HL-60/S4 treated with phorbol 12-myristate 13-acetate at 8.2 ng/mL for 4 days and 3 days (cell line): ENCODE results near the gene CCDC32.
"Not testable (repeated sequence)": the region's sequence is repeated elsewhere in the genome, so short reads cannot be mapped to it uniquely, and the experiment has no call there.

ENCODE experiments used
- in situ Hi-C: fragments of 300-500 bp; cut with MboI; formaldehyde crosslinking; loops from 2 replicates; pipeline ENCODE4 v1.15.0; 2022; ENCODE audit warnings: low sequenced_read_pairs

The CCDC32 gene

GRCh38 chr15:40564591-40565332 lies at the start of gene CCDC32:
Gene CCDC32, minus strand, starts transcription at chr15:40565042. Its CDS starts 2,027 bp downstream, at chr15:40563015.
- in situ Hi-C loops: no loop called here

GRCh38 chr15:40613080-40613479 lies 48.2 kb upstream of the CCDC32 start:
- in situ Hi-C loops: no loop called here

- in situ Hi-C loops: no loop called here
These were observed 39.1 kb upstream of the CCDC32 start for GRCh38 chr15:40603935-40604334.

- in situ Hi-C loops: no loop called here
These were observed 36.1 kb upstream of the CCDC32 start for GRCh38 chr15:40600956-40601355.

- in situ Hi-C loops: no loop called here
These were observed 33.8 kb upstream of the CCDC32 start for GRCh38 chr15:40598672-40599071.

- in situ Hi-C loops: no loop called here
These were observed 33.3 kb upstream of the CCDC32 start for GRCh38 chr15:40598126-40598525.

GRCh38 chr15:40597024-40597423 lies 32.2 kb upstream of the CCDC32 start:
- in situ Hi-C loops: no loop called here

GRCh38 chr15:40595773-40596172 lies 30.9 kb upstream of the CCDC32 start:
- in situ Hi-C loops: no loop called here

- in situ Hi-C loops: no loop called here
These were observed 30.4 kb upstream of the CCDC32 start for GRCh38 chr15:40595219-40595618.

GRCh38 chr15:40594429-40594836 lies 29.6 kb upstream of the CCDC32 start:
- in situ Hi-C loops: no loop called here

GRCh38 chr15:40593588-40594428 lies 29.0 kb upstream of the CCDC32 start, which contains the start of gene KNL1:
Gene KNL1, plus strand, starts transcription at chr15:40594249. Its CDS starts 8,683 bp downstream, at chr15:40602932.
- in situ Hi-C loops: no loop called here

- in situ Hi-C loops: no loop called here
These were observed 28.3 kb upstream of the CCDC32 start for GRCh38 chr15:40593165-40593564.

GRCh38 chr15:40591389-40591788 lies 26.5 kb upstream of the CCDC32 start:
- in situ Hi-C loops: no loop called here

GRCh38 chr15:40590667-40591050 lies 25.8 kb upstream of the CCDC32 start:
- in situ Hi-C loops: no loop called here

- in situ Hi-C loops: no loop called here
These were observed 19.3 kb upstream of the CCDC32 start for GRCh38 chr15:40584191-40584590.

- in situ Hi-C loops: no loop called here
These were observed 17.9 kb upstream of the CCDC32 start for GRCh38 chr15:40582726-40583246.

GRCh38 chr15:40581796-40582195 lies 17.0 kb upstream of the CCDC32 start:
- in situ Hi-C loops: not testable (repeated sequence)

GRCh38 chr15:40578892-40579291 lies 14.1 kb upstream of the CCDC32 start:
- in situ Hi-C loops: no loop called here

GRCh38 chr15:40576914-40577313 lies 12.1 kb upstream of the CCDC32 start:
- in situ Hi-C loops: not testable (repeated sequence)

GRCh38 chr15:40575113-40575512 lies 10.3 kb upstream of the CCDC32 start:
- in situ Hi-C loops: no loop called here

- in situ Hi-C loops: no loop called here
These were observed 4.5 kb upstream of the CCDC32 start, which contains the start of gene RPUSD2 for GRCh38 chr15:40569129-40569953. Gene RPUSD2, plus strand, starts transcription at chr15:40569299. Its CDS starts 39 bp downstream, at chr15:40569338.
